ENCODE data around the gene PDZRN3.

Gene PDZRN3

DNA sequence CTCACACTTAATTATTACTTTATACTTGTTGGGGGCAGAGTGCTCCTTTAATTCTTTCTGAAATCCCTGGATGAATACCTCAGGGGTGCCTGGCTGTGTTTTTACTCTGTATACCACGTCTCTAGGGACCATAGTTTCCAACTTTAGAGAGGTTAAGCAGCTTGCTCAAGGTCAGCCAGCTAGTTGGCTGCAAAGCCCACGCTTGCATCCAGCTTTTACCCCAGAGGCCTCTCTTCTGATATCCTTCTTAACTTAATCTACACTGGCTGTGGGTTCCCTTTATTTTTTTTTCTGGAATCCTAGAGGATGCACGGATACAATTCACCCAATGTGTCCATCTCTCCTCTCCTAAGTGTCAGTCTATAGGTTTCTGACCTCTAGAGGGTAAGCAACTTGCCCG is 1.4 kb downstream of the PDZRN3 start:
- in situ Hi-C loops (cut with MboI; ENCODE audit: low sequenced_read_pairs): no loop called here

GRCh38 chr3:73622091-73622805 is 2.5 kb downstream of the PDZRN3 start:
- in situ Hi-C loops (cut with MboI; ENCODE audit: low sequenced_read_pairs): no loop called here

GRCh38 chr3:73621388-73621787 is 3.4 kb downstream of the PDZRN3 start:
- in situ Hi-C loops (cut with MboI; ENCODE audit: low sequenced_read_pairs): no loop called here

DNA sequence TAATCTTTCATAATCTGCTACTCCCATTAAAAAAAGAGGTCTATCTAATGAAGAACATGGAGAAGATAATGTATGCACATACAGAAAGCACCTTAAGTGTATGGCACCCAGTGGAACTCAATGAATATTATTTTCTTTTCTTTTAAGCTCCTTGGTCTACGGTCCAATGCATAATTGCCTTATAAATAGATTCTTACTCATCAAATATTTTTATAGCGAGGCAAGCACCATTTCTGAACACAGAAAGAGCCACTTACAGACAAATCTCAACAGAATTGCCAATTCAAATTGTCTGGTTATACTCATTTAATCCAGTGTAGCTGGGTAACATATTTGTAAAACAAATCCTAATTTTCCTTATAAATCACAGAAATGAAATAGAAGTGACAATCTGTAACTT is 6.3 kb downstream of the PDZRN3 start:
- in situ Hi-C loops (cut with MboI; ENCODE audit: low sequenced_read_pairs): no loop called here

DNA sequence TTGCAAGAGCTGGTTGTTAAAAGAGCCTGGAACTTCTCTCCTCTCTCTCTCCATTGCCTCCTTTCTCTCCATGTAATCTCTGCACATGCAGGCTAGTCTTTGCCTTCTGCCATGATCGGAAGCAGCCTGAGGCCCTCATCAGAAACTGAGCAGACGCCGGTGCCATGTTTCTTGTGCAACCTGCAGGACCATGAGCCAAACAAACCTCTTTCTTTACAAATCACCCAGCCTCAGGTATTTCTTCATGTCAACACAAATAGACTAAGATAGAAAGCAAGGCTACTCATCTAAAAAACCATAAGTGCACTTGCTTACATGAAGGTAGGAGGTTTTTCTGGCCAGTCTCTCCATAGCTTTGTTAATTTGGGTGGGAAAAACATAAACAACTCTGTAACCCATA is 8.7 kb downstream of the PDZRN3 start:
- in situ Hi-C loops (cut with MboI; ENCODE audit: low sequenced_read_pairs): no loop called here

- in situ Hi-C loops (cut with MboI; ENCODE audit: low sequenced_read_pairs): no loop called here
Observed at GRCh38 chr3:73614419-73614818, 10.3 kb downstream of the PDZRN3 start.

DNA sequence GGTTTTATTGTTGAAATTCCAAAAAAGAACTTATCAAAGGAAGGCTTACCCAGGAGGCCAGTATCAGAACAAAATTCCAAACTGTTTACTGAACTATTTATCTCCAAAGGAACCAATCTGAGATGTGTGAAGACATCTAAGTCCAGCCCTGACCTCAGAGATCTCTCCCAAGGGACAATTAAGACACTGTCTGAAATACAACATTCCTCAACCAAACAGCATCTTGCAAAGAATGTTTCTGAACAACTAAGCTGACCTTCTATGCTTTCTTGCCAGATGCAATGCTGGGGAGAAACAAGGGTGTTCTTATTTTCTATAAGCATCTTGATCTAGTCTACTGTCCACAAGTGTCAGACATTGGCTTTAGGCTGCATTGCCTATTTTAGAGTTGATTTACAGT is 13.6 kb downstream of the PDZRN3 start:
- in situ Hi-C loops (cut with MboI; ENCODE audit: low sequenced_read_pairs): no loop called here

DNA sequence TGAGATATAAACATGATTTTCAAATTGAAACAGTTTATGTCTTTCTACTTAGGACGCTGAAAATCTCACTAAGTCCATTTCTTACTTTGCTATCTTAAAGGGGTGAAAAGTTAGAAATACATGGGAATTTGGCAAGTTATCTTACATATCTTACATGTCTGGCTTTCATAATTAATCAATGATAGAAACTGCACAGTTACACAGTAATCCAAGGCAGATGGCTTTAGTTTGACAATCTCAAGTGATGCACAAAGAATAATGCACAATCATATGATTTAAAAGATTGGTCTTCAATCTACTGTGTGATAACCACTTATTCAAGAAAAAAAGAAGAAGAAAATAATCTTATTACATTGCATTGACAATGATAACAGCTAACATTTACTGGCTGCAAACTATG is 14.2 kb downstream of the PDZRN3 start:
- in situ Hi-C loops (cut with MboI; ENCODE audit: low sequenced_read_pairs): no loop called here

GRCh38 chr3:73609655-73610054 is 15.1 kb downstream of the PDZRN3 start:
- in situ Hi-C loops (cut with MboI; ENCODE audit: low sequenced_read_pairs): no loop called here

- in situ Hi-C loops (cut with MboI; ENCODE audit: low sequenced_read_pairs): no loop called here
Observed at GRCh38 chr3:73609315-73609641, 15.5 kb downstream of the PDZRN3 start.

- in situ Hi-C loops (cut with MboI; ENCODE audit: low sequenced_read_pairs): no loop called here
Observed at GRCh38 chr3:73608456-73609314, 16.1 kb downstream of the PDZRN3 start.

GRCh38 chr3:73605861-73606260 is 18.9 kb downstream of the PDZRN3 start:
- in situ Hi-C loops (cut with MboI; ENCODE audit: low sequenced_read_pairs): no loop called here

DNA sequence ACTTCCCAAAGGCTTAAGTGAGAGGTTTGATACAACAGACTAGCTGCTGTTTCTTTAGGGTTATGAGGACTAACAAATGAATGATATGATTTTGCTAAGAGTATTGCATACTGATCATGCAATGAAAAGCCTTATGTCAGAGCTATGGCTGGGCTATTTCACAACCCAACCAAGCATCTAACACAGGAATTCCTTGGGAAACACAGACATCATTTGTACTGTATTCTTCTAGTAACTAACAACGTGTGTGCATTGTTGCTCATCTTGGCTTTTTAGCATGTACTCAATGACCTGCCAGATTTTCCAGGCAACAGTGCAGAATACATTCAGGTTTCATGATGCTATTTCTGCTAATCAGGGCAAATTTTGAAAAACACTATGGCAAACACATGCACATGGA is 19.3 kb downstream of the PDZRN3 start:
- in situ Hi-C loops (cut with MboI; ENCODE audit: low sequenced_read_pairs): no loop called here

- in situ Hi-C loops (cut with MboI; ENCODE audit: low sequenced_read_pairs): no loop called here
Observed at GRCh38 chr3:73604451-73604850, 20.3 kb downstream of the PDZRN3 start.

DNA sequence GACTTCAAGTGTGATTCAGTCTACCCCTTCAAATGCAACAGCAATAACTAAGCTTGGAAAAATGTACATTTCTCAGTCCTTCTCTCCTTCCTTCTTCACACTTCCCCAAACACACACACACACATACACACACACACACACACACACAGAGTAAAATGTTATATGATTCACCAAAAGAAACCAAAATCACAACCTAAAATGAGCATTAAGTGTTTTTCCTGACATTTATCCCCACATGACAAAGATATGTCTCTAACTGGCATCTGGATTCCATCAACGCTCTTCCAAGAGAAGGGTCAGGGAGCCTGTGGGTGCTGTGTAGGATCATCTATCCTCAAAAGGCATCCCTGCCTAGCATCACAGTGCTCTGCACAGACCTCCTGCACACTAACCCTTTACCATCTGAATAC is 21.0 kb downstream of the PDZRN3 start:
- in situ Hi-C loops (cut with MboI; ENCODE audit: low sequenced_read_pairs): no loop called here

GRCh38 chr3:73602170-73602569 is 22.6 kb downstream of the PDZRN3 start:
- in situ Hi-C loops (cut with MboI; ENCODE audit: low sequenced_read_pairs): no loop called here

DNA sequence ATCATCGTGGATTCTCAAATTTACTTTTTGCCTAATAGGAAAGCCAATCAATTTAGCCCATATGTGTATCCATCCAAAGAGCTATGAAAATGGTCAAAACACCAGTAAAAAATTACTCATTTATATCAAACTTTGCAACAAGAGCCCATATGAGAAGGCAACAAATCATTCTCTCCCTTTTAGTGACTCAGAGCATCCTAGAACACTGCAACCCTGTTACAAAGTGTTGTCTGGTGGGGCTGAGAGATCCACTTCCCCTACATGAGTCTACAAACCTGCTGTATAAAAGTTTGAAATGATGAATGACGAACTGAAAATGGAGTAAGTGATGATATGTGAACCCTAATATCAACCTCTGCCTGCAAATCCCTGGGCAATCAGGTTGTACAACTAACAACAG is 23.3 kb downstream of the PDZRN3 start:
- in situ Hi-C loops (cut with MboI; ENCODE audit: low sequenced_read_pairs): no loop called here

GRCh38 chr3:73601011-73601410 is 23.7 kb downstream of the PDZRN3 start:
- in situ Hi-C loops (cut with MboI; ENCODE audit: low sequenced_read_pairs): no loop called here

DNA sequence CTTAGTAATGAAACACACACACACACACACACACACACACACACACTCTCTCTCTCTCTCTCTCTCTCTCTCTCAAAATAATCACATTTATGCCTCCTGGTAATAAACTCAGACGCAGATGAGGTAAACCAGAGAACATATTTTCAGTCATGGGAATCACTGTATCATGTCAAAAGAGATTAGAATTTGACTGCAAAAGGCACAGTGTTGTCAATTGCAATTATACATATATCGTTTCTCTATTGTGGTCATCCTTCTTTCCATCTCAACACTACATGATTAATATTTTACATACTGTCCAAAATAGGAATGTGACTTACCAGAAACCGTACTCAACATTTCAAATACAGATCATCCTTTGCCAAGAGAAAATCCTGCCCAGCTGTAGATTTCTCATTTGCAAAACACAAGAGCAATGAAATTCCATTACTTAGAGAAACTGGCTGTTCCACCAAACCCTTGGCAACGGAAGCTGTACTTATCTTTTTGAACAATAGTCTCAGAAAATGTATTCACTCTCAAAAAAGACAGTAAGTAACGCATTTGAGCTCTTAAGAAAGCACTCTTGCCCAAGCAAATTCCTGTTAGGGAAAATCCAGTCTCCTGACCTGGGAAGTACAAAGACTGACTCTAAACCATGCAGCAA is 24.3 kb downstream of the PDZRN3 start:
- in situ Hi-C loops (cut with MboI; ENCODE audit: low sequenced_read_pairs): no loop called here

- in situ Hi-C loops (cut with MboI; ENCODE audit: low sequenced_read_pairs): no loop called here
Observed at GRCh38 chr3:73599605-73600004, 25.1 kb downstream of the PDZRN3 start.

GRCh38 chr3:73597476-73597875 is 27.3 kb downstream of the PDZRN3 start:
- in situ Hi-C loops (cut with MboI; ENCODE audit: low sequenced_read_pairs): no loop called here

Measured in HL-60/S4 (cell line).